ENCODE results near the gene ZDHHC21.

The ZDHHC21 gene

DNA sequence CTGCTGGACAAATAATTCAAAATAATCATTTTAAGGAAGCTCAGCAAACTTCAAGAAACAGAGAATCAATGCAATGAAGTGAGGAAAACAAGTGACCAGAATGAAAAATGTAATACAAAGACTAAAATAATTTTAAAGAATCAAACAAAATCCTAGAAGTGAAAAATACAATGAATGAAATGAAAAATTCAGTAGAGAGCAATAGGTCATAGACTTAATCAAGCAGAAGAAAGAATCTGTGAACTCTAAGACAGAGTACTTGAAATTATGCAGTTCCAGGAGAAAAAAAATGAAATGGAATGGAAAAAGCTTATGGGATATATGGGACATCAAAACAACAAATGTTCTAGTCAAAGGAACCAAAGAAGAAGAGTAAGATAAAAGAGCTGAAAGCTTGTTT lies 11.8 kb upstream of the ZDHHC21 start:
- no peaks in the 10 kb centered on the region for H3K79me1 ChIP-seq (ENCODE audit: low read depth, low read length)
- no peak overlapping the region for H3K27ac ChIP-seq (replicated peaks; ENCODE audit: low read length)
- no peak overlapping the region for H2AK5ac ChIP-seq (ENCODE audit: low read depth, low read length)
- no peak overlapping the region for H3K4me2 ChIP-seq (ENCODE audit: insufficient read depth, low read length, poor library complexity, severe bottlenecking)
- no peaks in the 10 kb centered on the region for H3K4me1 ChIP-seq (ENCODE audit: control insufficient read depth in 2 of 2, insufficient read depth in 1 of 2, low read depth in 1 of 2, low read length in 2 of 2)
- H3K9ac ChIP-seq (ENCODE audit: low read depth, low read length, poor library complexity): no peak overlapping the region
- no peak for DNase-seq (ENCODE audit: low spot score)
- H2BK120ac ChIP-seq (ENCODE audit: low read depth, low read length): no peak overlapping the region
- H2BK12ac ChIP-seq (ENCODE audit: low read length): no peak overlapping the region
- no peak overlapping the region for H4K8ac ChIP-seq (ENCODE audit: low read depth, low read length)
- no peak overlapping the region for H3K4ac ChIP-seq (ENCODE audit: low read length)
- no peak overlapping the region for H2BK15ac ChIP-seq (ENCODE audit: low read length)
- no peak overlapping the region for H2AFZ ChIP-seq (ENCODE audit: low read length)
- H3K27me3 ChIP-seq (ENCODE audit: control insufficient read depth in 3 of 3, insufficient read depth in 3 of 3, low read depth in 1 of 3, low read length in 3 of 3): no peaks in the 10 kb centered on the region
- no peak overlapping the region for H2BK5ac ChIP-seq (ENCODE audit: low read length)
- H3K14ac ChIP-seq (ENCODE audit: low read length): no peak overlapping the region
- peaks cover 2 to 12% of the 10 kb centered on the region in 2 donors for H3K9me3 ChIP-seq (replicated peaks in 1 of 2; ENCODE audit: control insufficient read depth in 2 of 2, insufficient read depth in 1 of 2, low read depth in 1 of 2, low read length in 2 of 2)
- H4K91ac ChIP-seq (ENCODE audit: low read depth, low read length, poor library complexity): no peak overlapping the region
- H3K18ac ChIP-seq (ENCODE audit: low read length): no peak overlapping the region
- no peak overlapping the region for H3K23ac ChIP-seq (ENCODE audit: low read depth, low read length, poor library complexity)
- no peaks in the 10 kb centered on the region for H3K36me3 ChIP-seq (replicated peaks in 1 of 2; ENCODE audit: control insufficient read depth in 2 of 2, insufficient read depth in 2 of 2, low read length in 2 of 2)
- no peak overlapping the region for H3K4me3 ChIP-seq (ENCODE audit: low read length in 2 of 2)

DNA sequence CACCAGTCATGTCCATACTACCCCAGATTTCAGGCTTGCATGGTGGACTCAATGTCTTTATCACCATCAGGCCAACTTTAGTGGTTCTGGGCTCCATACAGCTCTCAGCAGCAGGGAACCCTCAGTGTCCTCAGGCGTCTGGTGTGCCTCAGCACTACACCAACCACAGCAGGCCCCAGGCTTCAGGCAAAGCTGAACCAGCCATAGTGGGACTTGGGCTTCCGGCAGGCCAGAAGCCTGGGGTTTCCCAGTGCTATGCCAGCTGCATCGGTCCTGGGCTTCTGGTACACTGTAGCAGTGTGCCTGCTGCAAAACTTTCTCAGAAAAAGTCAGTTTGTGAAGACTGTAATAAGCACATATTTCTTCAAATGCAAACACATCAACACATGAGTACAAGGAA lies 11.0 kb upstream of the ZDHHC21 start:
- DNase-seq (ENCODE audit: low spot score): no peak
- H3K14ac ChIP-seq (ENCODE audit: low read length): no peak overlapping the region
- H2BK5ac ChIP-seq (ENCODE audit: low read length): no peak overlapping the region
- H3K18ac ChIP-seq (ENCODE audit: low read length): peak overlapping the region; percentile 13
- no peaks in the 10 kb centered on the region for H3K79me1 ChIP-seq (ENCODE audit: low read depth, low read length)
- no peak overlapping the region for H2BK15ac ChIP-seq (ENCODE audit: low read length)
- no peaks in the 10 kb centered on the region for H3K4me1 ChIP-seq (ENCODE audit: control insufficient read depth in 2 of 2, insufficient read depth in 1 of 2, low read depth in 1 of 2, low read length in 2 of 2)
- no peak overlapping the region for H3K4me2 ChIP-seq (ENCODE audit: insufficient read depth, low read length, poor library complexity, severe bottlenecking)
- H4K91ac ChIP-seq (ENCODE audit: low read depth, low read length, poor library complexity): no peak overlapping the region
- peak overlapping the region; percentile 92 for H3K23ac ChIP-seq (ENCODE audit: low read depth, low read length, poor library complexity)
- peaks cover 2 to 10% of the 10 kb centered on the region in 2 donors for H3K9me3 ChIP-seq (replicated peaks in 1 of 2; ENCODE audit: control insufficient read depth in 2 of 2, insufficient read depth in 1 of 2, low read depth in 1 of 2, low read length in 2 of 2)
- no peak overlapping the region for H4K8ac ChIP-seq (ENCODE audit: low read depth, low read length)
- no peak overlapping the region for H2BK120ac ChIP-seq (ENCODE audit: low read depth, low read length)
- H2AK5ac ChIP-seq (ENCODE audit: low read depth, low read length): no peak overlapping the region
- peak overlapping the region; percentile 56 for H3K4ac ChIP-seq (ENCODE audit: low read length)
- no CpG with 5 or more reads among the region's 3 CpGs for WGBS, 2 donors (ENCODE audit: extremely low coverage in 2 of 2, insufficient read length in 2 of 2, insufficient replicate concordance in 1 of 2)
- H3K4me3 ChIP-seq (ENCODE audit: low read length in 2 of 2): no peak overlapping the region
- no peak overlapping the region for H3K9ac ChIP-seq (ENCODE audit: low read depth, low read length, poor library complexity)
- H2BK12ac ChIP-seq (ENCODE audit: low read length): no peak overlapping the region
- no peaks in the 10 kb centered on the region for H3K27me3 ChIP-seq (ENCODE audit: control insufficient read depth in 3 of 3, insufficient read depth in 3 of 3, low read depth in 1 of 3, low read length in 3 of 3)
- no peak overlapping the region for H2AFZ ChIP-seq (ENCODE audit: low read length)
- H3K27ac ChIP-seq (replicated peaks; ENCODE audit: low read length): no peak overlapping the region
- H3K36me3 ChIP-seq (replicated peaks in 1 of 2; ENCODE audit: control insufficient read depth in 2 of 2, insufficient read depth in 2 of 2, low read length in 2 of 2): no peaks in the 10 kb centered on the region

DNA sequence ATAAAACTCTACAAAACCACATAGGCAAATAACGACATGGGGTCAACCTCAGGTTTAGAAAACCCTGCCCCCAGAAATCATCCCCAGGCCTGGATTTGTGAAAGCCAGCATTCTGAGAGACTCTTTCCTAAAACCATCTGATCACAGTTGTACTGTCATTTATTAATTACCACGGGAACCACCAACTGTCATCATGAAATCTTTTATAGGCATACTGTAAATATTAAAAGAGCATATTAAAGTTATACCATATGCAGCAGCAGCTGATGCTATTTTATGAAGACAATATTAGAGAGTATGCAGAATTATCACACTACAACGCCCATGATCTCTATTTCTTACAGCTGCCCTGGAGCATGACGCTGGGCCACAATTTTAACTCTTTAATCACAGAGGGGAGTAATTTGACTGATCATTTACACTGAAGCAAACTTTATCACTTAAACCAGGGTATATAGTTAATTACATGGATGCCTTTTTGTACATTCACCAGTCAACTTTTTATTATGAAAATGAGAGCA lies 9.0 kb upstream of the ZDHHC21 start:
- no peaks in the 10 kb centered on the region for H3K36me3 ChIP-seq (replicated peaks in 1 of 2; ENCODE audit: control insufficient read depth in 2 of 2, insufficient read depth in 2 of 2, low read length in 2 of 2)
- no peak overlapping the region for H3K27ac ChIP-seq (replicated peaks; ENCODE audit: low read length)
- no peaks in the 10 kb centered on the region for H3K4me1 ChIP-seq (ENCODE audit: control insufficient read depth in 2 of 2, insufficient read depth in 1 of 2, low read depth in 1 of 2, low read length in 2 of 2)
- H3K4me2 ChIP-seq (ENCODE audit: insufficient read depth, low read length, poor library complexity, severe bottlenecking): no peak overlapping the region
- no peak for DNase-seq (ENCODE audit: low spot score)
- H2BK5ac ChIP-seq (ENCODE audit: low read length): no peak overlapping the region
- H4K91ac ChIP-seq (ENCODE audit: low read depth, low read length, poor library complexity): no peak overlapping the region
- H2AFZ ChIP-seq (ENCODE audit: low read length): no peak overlapping the region
- no peak overlapping the region for H3K9ac ChIP-seq (ENCODE audit: low read depth, low read length, poor library complexity)
- H3K14ac ChIP-seq (ENCODE audit: low read length): no peak overlapping the region
- no CpG with 5 or more reads among the region's 4 CpGs for WGBS, 2 donors (ENCODE audit: extremely low coverage in 2 of 2, insufficient read length in 2 of 2, insufficient replicate concordance in 1 of 2)
- no peaks in the 10 kb centered on the region for H3K79me1 ChIP-seq (ENCODE audit: low read depth, low read length)
- H2BK12ac ChIP-seq (ENCODE audit: low read length): no peak overlapping the region
- no peak overlapping the region for H2BK15ac ChIP-seq (ENCODE audit: low read length)
- H3K4ac ChIP-seq (ENCODE audit: low read length): no peak overlapping the region
- no peak overlapping the region for H3K18ac ChIP-seq (ENCODE audit: low read length)
- no peak overlapping the region for H2BK120ac ChIP-seq (ENCODE audit: low read depth, low read length)
- H3K27me3 ChIP-seq (ENCODE audit: control insufficient read depth in 3 of 3, insufficient read depth in 3 of 3, low read depth in 1 of 3, low read length in 3 of 3): no peaks in the 10 kb centered on the region
- H3K9me3 ChIP-seq (replicated peaks in 1 of 2; ENCODE audit: control insufficient read depth in 2 of 2, insufficient read depth in 1 of 2, low read depth in 1 of 2, low read length in 2 of 2): peaks cover 2 to 10% of the 10 kb centered on the region in 2 donors
- no peak overlapping the region for H3K4me3 ChIP-seq (ENCODE audit: low read length in 2 of 2)
- H3K23ac ChIP-seq (ENCODE audit: low read depth, low read length, poor library complexity): no peak overlapping the region
- no peak overlapping the region for H2AK5ac ChIP-seq (ENCODE audit: low read depth, low read length)
- H4K8ac ChIP-seq (ENCODE audit: low read depth, low read length): no peak overlapping the region

DNA sequence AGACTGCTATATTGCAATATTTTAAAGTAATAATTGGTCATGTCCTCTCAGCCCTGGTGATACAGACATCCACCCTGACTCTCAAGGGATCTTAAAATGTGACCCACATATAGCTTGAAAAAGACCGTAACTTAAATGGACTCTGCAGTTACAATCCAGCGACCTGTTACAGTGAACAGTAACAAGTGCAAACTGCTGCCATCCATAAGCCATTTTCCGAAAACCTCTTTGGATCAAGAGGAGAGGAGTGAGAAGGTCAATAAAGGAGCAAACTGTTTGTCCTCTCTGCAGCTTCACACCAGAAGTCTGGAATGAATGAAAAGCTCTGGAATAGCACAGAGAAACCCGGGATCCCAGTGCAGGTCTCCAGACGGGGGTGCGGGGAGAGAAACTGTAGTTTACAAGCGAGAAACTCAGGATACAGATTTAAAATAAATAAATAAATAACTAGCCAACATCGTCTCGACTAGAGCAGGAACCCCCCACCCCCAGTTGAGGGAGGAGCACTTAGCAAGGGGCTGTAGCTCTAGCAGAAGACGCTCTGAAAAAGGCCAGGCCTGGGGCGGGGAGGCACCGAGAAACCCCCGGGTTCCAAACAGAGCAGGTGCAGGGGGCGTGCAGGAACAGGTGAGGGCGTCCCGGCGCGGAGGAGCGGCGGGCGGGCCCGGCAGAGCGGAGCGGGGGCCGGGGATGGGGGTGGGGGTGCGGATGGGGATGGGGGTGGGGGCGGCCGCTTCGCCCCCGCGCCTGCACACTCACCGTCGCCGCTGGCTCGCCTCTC lies 572 bp downstream of the ZDHHC21 start:
- no peak overlapping the region for H2BK5ac ChIP-seq (ENCODE audit: low read length)
- no peak overlapping the region for H4K8ac ChIP-seq (ENCODE audit: low read depth, low read length)
- no peak overlapping the region for H2BK120ac ChIP-seq (ENCODE audit: low read depth, low read length)
- no peak overlapping the region for H4K91ac ChIP-seq (ENCODE audit: low read depth, low read length, poor library complexity)
- H3K14ac ChIP-seq (ENCODE audit: low read length): no peak overlapping the region
- peaks cover 3 to 4% of the 10 kb centered on the region in 2 donors for H3K4me1 ChIP-seq (ENCODE audit: control insufficient read depth in 2 of 2, insufficient read depth in 1 of 2, low read depth in 1 of 2, low read length in 2 of 2)
- peak overlapping the region; percentile 52 to 90 for H3K4me3 ChIP-seq (ENCODE audit: low read length in 2 of 2)
- no peak for DNase-seq (ENCODE audit: low spot score)
- H3K36me3 ChIP-seq (replicated peaks in 1 of 2; ENCODE audit: control insufficient read depth in 2 of 2, insufficient read depth in 2 of 2, low read length in 2 of 2): peaks cover 4 to 24% of the 10 kb centered on the region in 2 donors
- no peak overlapping the region for H2AK5ac ChIP-seq (ENCODE audit: low read depth, low read length)
- H2AFZ ChIP-seq (ENCODE audit: low read length): peak overlapping the region; percentile 96
- peak overlapping the region; percentile 42 for H2BK15ac ChIP-seq (ENCODE audit: low read length)
- H3K27ac ChIP-seq (replicated peaks; ENCODE audit: low read length): no peak overlapping the region
- no peaks in the 10 kb centered on the region for H3K9me3 ChIP-seq (replicated peaks in 1 of 2; ENCODE audit: control insufficient read depth in 2 of 2, insufficient read depth in 1 of 2, low read depth in 1 of 2, low read length in 2 of 2)
- H3K23ac ChIP-seq (ENCODE audit: low read depth, low read length, poor library complexity): peak overlapping the region; percentile 100
- H3K27me3 ChIP-seq (ENCODE audit: control insufficient read depth in 3 of 3, insufficient read depth in 3 of 3, low read depth in 1 of 3, low read length in 3 of 3): no peaks in the 10 kb centered on the region
- peak overlapping the region; percentile 83 for H3K9ac ChIP-seq (ENCODE audit: low read depth, low read length, poor library complexity)
- peak overlapping the region; percentile 98 for H3K18ac ChIP-seq (ENCODE audit: low read length)
- H3K4ac ChIP-seq (ENCODE audit: low read length): no peak overlapping the region
- H3K79me1 ChIP-seq (ENCODE audit: low read depth, low read length): no peaks in the 10 kb centered on the region
- WGBS, 2 donors (ENCODE audit: extremely low coverage in 2 of 2, insufficient read length in 2 of 2, insufficient replicate concordance in 1 of 2): no CpG with 5 or more reads among the region's 35 CpGs
- no peak overlapping the region for H2BK12ac ChIP-seq (ENCODE audit: low read length)
- peak overlapping the region; percentile 59 for H3K4me2 ChIP-seq (ENCODE audit: insufficient read depth, low read length, poor library complexity, severe bottlenecking)

Measured in neuronal stem cell (in vitro differentiated cells).